ENCODE data around the gene TMEM271.

TMEM271 gene

GRCh38 chr4:576245-576821, at the start of gene TMEM271:
TMEM271 (minus strand) TSS chr4:576295; CDS start chr4:576062, 233 bp downstream.
- no peak for DNase-seq

- DNase-seq, result no peak
Measured at GRCh38 chr4:625631-626161, 49.6 kb upstream of the TMEM271 start.

GRCh38 chr4:624705-625590, 48.9 kb upstream of the TMEM271 start, which contains the start of gene PDE6B:
PDE6B (plus strand) TSS chr4:625573; CDS start chr4:625627, 54 bp downstream.
- no peak for DNase-seq

- DNase-seq, result no peak
Measured at GRCh38 chr4:623914-624566, 47.9 kb upstream of the TMEM271 start.

- DNase-seq, result no peak
Measured at GRCh38 chr4:622996-623913, 47.2 kb upstream of the TMEM271 start.

GRCh38 chr4:622071-622995, 46.2 kb upstream of the TMEM271 start:
- no peak for DNase-seq

GRCh38 chr4:621296-622070, 45.4 kb upstream of the TMEM271 start:
- DNase-seq, result no peak

- no peak for DNase-seq
Measured at GRCh38 chr4:620851-621261, 44.8 kb upstream of the TMEM271 start.

- DNase-seq, result no peak
Measured at GRCh38 chr4:620201-620600, 44.1 kb upstream of the TMEM271 start.

- DNase-seq, result no peak
Measured at GRCh38 chr4:617644-618641, 41.8 kb upstream of the TMEM271 start.

- DNase-seq, result no peak
Measured at GRCh38 chr4:616911-617643, 41.0 kb upstream of the TMEM271 start.

- DNase-seq, result no peak
Measured at GRCh38 chr4:616091-616490, 40.0 kb upstream of the TMEM271 start.

GRCh38 chr4:613126-613525, 37.0 kb upstream of the TMEM271 start:
- DNase-seq, result no peak

GRCh38 chr4:612749-613125, 36.6 kb upstream of the TMEM271 start:
- no peak for DNase-seq

- DNase-seq, result no peak
Measured at GRCh38 chr4:612052-612748, 36.1 kb upstream of the TMEM271 start.

GRCh38 chr4:610411-611261, 34.5 kb upstream of the TMEM271 start:
- DNase-seq, result no peak
